Measurements from ENCODE around the gene PRR3.

- TF ChIP-seq CTCF (IDR thresholded peaks at IDR 0.05) (no peak), POLR2A (IDR thresholded peaks at IDR 0.05) (no peak)
These were observed 26.8 kb downstream of the PRR3 start for GRCh38 chr6:30583921-30584320.

Measured in heart left ventricle (tissue), 13 donors.